ENCODE measurements around the gene THADA.

The THADA gene

DNA sequence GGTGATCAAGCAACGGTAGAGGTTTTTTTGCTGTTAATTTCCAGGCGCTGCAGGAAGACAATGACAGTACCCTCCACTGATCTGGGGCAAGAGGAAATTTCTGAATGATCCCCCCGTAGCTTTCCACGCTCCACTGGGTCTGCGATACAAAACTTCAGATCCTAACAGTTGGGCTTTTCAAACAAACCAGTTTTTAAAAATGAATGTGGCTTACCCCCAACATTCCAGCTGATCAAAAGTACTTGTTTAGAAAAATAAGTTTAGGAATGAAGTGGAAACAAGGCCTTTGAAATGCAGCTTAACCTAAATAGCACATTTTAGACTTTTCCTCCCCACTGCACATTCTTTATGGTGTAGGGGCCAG is 375.1 kb downstream of the THADA start:
- H3K4me3 ChIP-seq (ENCODE audit: low read depth, low read length), result peak overlapping the region; percentile 73
- H3K4me1 ChIP-seq, result peaks cover 40% of the 10 kb centered on the region
- H3K79me2 ChIP-seq, result no peaks in the 10 kb centered on the region
- no peaks in the 10 kb centered on the region for H3K9me3 ChIP-seq (ENCODE audit: control insufficient read depth, low read length)
- no peaks in the 10 kb centered on the region for H3K36me3 ChIP-seq (ENCODE audit: control insufficient read depth, insufficient read depth, low read length)
- peak overlapping the region; percentile 94 for H3K27ac ChIP-seq
- no peak overlapping the region for H2AFZ ChIP-seq
- no peaks in the 10 kb centered on the region for H3K27me3 ChIP-seq (ENCODE audit: control insufficient read depth, insufficient read depth, low read length)
- peak overlapping the region; percentile 98 for H3K4me2 ChIP-seq (ENCODE audit: low read length)
- H3K9ac ChIP-seq, result no peak overlapping the region
- TF ChIP-seq CTCF (IDR thresholded peaks at IDR 0.05), result no peak

DNA sequence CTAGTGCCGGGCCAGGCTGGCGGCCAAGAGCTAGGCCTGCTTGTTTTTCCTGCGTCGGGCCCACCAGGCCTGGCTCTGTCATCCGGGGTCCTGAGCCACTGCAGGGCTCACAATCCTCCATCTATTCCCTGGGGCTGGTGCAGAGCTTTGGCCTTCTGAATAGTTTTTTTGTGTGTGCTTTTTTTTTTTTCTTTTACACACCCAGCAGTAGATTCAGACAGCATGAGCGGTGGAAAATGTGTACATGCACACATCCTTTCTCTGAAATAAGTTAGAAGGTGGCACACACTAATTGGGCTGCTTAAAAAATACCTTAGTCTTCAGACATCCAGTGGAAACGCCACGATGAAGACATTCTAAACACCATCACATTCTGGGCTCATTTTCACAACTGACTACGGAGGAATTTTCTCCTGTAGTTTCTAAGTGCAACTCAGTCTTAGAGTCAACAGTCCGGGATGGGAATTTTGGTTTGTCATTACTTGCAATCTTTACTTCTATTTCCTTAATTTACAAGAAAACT is 375.5 kb downstream of the THADA start:
- H3K27me3 ChIP-seq (ENCODE audit: control insufficient read depth, insufficient read depth, low read length), result no peaks in the 10 kb centered on the region

GRCh38 chr2:43219383-43220228 is 376.2 kb downstream of the THADA start:
- H3K4me2 ChIP-seq (ENCODE audit: low read length), result peak overlapping the region; percentile 98
- H3K79me2 ChIP-seq, result no peaks in the 10 kb centered on the region
- no peaks in the 10 kb centered on the region for H3K36me3 ChIP-seq (ENCODE audit: control insufficient read depth, insufficient read depth, low read length)
- H3K9ac ChIP-seq, result peak overlapping the region; percentile 31
- no peaks in the 10 kb centered on the region for H3K27me3 ChIP-seq (ENCODE audit: control insufficient read depth, insufficient read depth, low read length)
- H3K4me1 ChIP-seq, result peaks cover 40% of the 10 kb centered on the region
- H3K9me3 ChIP-seq (ENCODE audit: control insufficient read depth, low read length), result no peaks in the 10 kb centered on the region
- peak overlapping the region; percentile 94 for H3K27ac ChIP-seq
- H2AFZ ChIP-seq, result peak overlapping the region; percentile 95
- H3K4me3 ChIP-seq (ENCODE audit: low read depth, low read length), result peak overlapping the region; percentile 73
- peak; percentile 5 for TF ChIP-seq CTCF (IDR thresholded peaks at IDR 0.05)

More for the DNA sequence above, 375.5 kb downstream of the THADA start:
- Histone ChIP-seq H3K79me2 (no peaks in the 10 kb centered on the region), H3K36me3 (ENCODE audit: control insufficient read depth, insufficient read depth, low read length) (no peaks in the 10 kb centered on the region), H3K4me2 (ENCODE audit: low read length) (peak overlapping the region; percentile 98), H3K9ac (no peak overlapping the region), H3K27ac (peak overlapping the region; percentile 94), H3K4me1 (peaks cover 40% of the 10 kb centered on the region), H3K9me3 (ENCODE audit: control insufficient read depth, low read length) (no peaks in the 10 kb centered on the region), H2AFZ (peak overlapping the region; percentile 95), H3K4me3 (ENCODE audit: low read depth, low read length) (peak overlapping the region; percentile 73)
- no peak for TF ChIP-seq CTCF (IDR thresholded peaks at IDR 0.05)

GRCh38 chr2:43218702-43219382 is 377.0 kb downstream of the THADA start:
- Histone ChIP-seq H3K27me3 (ENCODE audit: control insufficient read depth, insufficient read depth, low read length) (no peaks in the 10 kb centered on the region), H2AFZ (peak overlapping the region; percentile 95), H3K4me2 (ENCODE audit: low read length) (peak overlapping the region; percentile 98), H3K36me3 (ENCODE audit: control insufficient read depth, insufficient read depth, low read length) (no peaks in the 10 kb centered on the region), H3K9ac (no peak overlapping the region), H3K4me3 (ENCODE audit: low read depth, low read length) (peak overlapping the region; percentile 73), H3K27ac (peak overlapping the region; percentile 94), H3K9me3 (ENCODE audit: control insufficient read depth, low read length) (no peaks in the 10 kb centered on the region), H3K79me2 (no peaks in the 10 kb centered on the region), H3K4me1 (peaks cover 40% of the 10 kb centered on the region)
- TF ChIP-seq CTCF (IDR thresholded peaks at IDR 0.05), result no peak

Measured in parathyroid adenoma (tissue), 2 donors.